NB4 (cell line): ENCODE data around the gene FGF14.

Source experiments
- DNase-seq: peaks from one replicate; pipeline ENCODE4 v3.0.0; 2010; ENCODE audit warnings: low read depth
- H3K4me3 ChIP-seq: one replicate; pipeline ENCODE4 v1.5.1; 2011; ENCODE audit warnings: mild to moderate bottlenecking, low read depth, low read length, moderate library complexity
- MYC ChIP-seq: IDR thresholded peaks from 2 replicates; pipeline ENCODE4 v1.6.1; 2011; ENCODE audit warnings: low read depth, low read length
- POLR2A ChIP-seq: IDR thresholded peaks from 2 replicates; pipeline ENCODE4 v1.6.1; 2011; ENCODE audit warnings: mild to moderate bottlenecking; ENCODE audit not compliant: insufficient read length; ENCODE audit errors: extremely low read depth
- TF ChIP-seq, protein P1 (sequence below): IDR thresholded peaks from one replicate; pipeline ENCODE4 v1.5.1; 2012; ENCODE audit warnings: low read depth, low read length
- TF ChIP-seq, protein P2 (sequence below): IDR thresholded peaks from 2 replicates; pipeline ENCODE4 v1.6.1; 2011; ENCODE audit warnings: low read depth, low read length

The FGF14 gene

DNA sequence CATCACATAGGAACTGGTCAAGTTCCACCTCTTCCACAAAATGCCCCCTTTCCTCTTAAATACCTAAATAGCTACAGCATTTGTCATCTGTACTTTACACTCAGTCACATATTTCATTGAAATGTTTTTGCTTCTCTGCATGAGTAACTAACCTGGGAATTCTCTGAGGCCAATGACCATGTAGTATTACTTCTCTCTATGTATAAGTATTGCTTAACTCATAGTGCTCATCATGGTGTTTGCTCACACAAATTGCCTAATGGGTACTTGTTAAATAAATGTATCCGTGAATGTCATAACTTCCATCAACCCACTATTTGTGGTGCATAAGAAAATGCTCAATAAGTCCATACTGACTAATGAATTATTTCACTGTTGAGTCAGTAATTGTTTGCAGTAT is 115.5 kb downstream of the FGF14 start:
- DNase-seq: no peak
- TF ChIP-seq, protein P1, sequence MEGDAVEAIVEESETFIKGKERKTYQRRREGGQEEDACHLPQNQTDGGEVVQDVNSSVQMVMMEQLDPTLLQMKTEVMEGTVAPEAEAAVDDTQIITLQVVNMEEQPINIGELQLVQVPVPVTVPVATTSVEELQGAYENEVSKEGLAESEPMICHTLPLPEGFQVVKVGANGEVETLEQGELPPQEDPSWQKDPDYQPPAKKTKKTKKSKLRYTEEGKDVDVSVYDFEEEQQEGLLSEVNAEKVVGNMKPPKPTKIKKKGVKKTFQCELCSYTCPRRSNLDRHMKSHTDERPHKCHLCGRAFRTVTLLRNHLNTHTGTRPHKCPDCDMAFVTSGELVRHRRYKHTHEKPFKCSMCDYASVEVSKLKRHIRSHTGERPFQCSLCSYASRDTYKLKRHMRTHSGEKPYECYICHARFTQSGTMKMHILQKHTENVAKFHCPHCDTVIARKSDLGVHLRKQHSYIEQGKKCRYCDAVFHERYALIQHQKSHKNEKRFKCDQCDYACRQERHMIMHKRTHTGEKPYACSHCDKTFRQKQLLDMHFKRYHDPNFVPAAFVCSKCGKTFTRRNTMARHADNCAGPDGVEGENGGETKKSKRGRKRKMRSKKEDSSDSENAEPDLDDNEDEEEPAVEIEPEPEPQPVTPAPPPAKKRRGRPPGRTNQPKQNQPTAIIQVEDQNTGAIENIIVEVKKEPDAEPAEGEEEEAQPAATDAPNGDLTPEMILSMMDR: no peak
- TF ChIP-seq, protein P2, sequence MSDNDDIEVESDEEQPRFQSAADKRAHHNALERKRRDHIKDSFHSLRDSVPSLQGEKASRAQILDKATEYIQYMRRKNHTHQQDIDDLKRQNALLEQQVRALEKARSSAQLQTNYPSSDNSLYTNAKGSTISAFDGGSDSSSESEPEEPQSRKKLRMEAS: no peak
- TF ChIP-seq MYC: no peak
- TF ChIP-seq POLR2A: no peak
- H3K4me3 ChIP-seq: no peak overlapping the region

DNA sequence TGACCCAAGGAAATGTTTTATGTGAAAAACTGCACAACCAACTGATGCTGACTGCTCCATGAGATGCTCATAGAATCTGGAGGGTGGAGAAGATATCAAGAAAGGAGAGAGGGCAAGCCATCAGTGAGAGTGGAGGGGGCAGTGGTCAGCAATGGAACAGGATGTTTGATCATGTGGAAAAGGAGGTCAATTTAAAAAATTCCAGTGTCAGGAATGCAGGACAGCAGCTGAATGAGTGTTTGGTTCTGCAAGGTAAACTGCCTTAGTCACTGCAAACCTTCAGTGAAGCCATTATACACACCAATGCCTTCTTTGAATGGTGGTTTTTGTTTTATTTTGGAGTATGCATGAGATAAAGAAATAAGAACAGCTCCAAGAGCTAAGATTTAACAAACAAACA is 121.5 kb downstream of the FGF14 start:
- no peak for DNase-seq
- H3K4me3 ChIP-seq: no peak overlapping the region
- TF ChIP-seq, protein P2: no peak
- TF ChIP-seq POLR2A: no peak
- TF ChIP-seq, protein P1: no peak

DNA sequence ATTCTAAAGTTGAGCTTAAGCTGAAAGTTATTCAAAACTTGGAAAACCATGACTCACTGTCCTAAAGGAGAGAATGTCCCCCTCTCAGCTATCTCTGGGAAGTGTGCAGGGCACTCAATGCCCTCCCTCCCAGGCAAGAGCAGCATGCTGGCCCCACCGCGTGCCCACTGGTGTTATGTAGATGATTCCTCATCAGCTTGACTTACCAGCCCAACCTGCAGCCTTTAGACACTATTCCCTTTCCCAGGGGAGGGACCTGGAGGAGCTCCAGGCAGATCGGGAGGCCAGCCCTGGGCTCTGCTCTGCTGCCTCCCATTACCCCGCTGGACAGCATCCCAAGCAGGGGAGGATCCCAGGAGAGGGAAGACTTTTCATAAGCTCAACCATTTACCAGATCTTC is 124.6 kb downstream of the FGF14 start:
- TF ChIP-seq, protein P2: no peak
- TF ChIP-seq POLR2A: no peak
- no peak for TF ChIP-seq MYC
- TF ChIP-seq, protein P1: no peak
- H3K4me3 ChIP-seq: no peak overlapping the region
- DNase-seq: no peak

DNA sequence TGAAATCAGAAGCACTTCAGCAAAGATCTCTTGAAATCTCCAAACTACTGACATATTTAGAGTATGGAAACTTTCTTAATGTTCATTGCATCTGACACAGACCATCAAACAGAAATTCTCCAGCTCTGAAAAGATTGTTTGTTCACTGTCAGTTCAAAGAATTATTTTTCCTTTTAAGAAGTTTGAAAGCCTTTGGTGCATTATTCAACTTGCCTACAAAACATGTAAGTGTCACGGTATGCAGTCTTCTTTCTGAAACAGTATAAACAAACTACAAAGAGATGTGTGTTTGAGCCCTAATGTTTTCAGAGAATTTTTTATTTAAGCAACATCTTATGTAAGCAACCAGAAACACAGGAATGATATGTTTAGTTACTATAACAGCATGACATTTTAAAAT is 125.4 kb downstream of the FGF14 start:
- no peak for DNase-seq
- no peak for TF ChIP-seq MYC
- TF ChIP-seq, protein P2: no peak
- TF ChIP-seq, protein P1: no peak
- TF ChIP-seq POLR2A: no peak
- no peak overlapping the region for H3K4me3 ChIP-seq

DNA sequence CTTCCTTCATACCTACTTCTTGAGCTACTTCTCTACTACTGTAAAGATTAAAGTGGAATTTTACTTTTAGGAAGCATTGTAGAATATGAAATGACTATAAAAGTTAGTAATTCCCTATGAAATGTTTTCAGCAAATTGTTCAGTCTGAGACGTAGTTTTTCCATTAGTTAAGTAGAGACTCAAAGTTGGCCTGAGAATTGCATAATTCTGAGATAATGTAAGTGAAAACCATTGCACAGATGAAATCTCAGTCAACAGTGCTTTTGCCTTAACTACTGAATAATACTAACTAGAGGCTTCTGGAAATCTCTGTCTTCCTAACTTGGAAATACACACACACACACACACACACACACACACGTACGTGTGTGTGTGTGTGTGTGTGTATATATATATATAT is 125.9 kb downstream of the FGF14 start:
- H3K4me3 ChIP-seq: no peak overlapping the region
- no peak for DNase-seq
- TF ChIP-seq, protein P1: no peak
- no peak for TF ChIP-seq POLR2A
- TF ChIP-seq, protein P2: no peak
- TF ChIP-seq MYC: no peak

DNA sequence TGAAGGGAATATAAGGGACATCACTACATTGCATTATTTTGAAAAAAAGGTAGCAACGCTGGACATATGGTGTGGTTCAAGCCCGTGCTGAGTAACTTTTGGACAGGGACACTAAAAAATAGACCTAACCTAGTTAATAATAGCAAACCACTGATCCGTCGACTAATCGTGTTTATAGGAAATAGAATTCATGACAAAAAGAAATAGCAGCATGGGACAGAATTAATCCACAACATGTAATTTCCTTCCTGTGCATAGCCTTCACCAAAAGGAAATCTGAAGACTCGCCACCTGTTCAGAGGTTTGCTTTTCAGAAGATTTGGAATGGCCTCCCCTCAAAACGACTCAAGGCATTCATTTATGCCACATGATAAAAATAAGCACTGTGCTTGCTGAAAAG is 128.7 kb downstream of the FGF14 start:
- no peak overlapping the region for H3K4me3 ChIP-seq
- no peak for TF ChIP-seq POLR2A
- TF ChIP-seq, protein P2: no peak
- TF ChIP-seq MYC: no peak
- TF ChIP-seq, protein P1: no peak
- DNase-seq: no peak
